Astrocyte (in vitro differentiated cells and primary cell): Measurements from ENCODE around the gene HMGCLL1. TPM values are rescaled to one million over a fixed set of nuclear protein-coding genes. Genes with fewer than 3 reads are reported as not detected.

Experiments used
- DNase-seq: peaks from one replicate; pipeline ENCODE4 v3.0.0-alpha.2; 2010; ENCODE audit warnings: low read depth
- FAIRE-seq: peaks from 2 replicates; lab custom pipeline; 2011; peaks lifted over from hg19 to GRCh38; lab: Jason Lieb, UNC
- H2AFZ ChIP-seq: 2 replicates; pipeline ENCODE4 v1.6.0; 2012; ENCODE audit warnings: low read depth, low read length, inconsistent platforms
- H3K27ac ChIP-seq: 2 replicates; pipeline ENCODE4 v1.5.1; 2011; ENCODE audit warnings: low read depth, low read length, inconsistent platforms
- H3K27me3 ChIP-seq: 2 replicates; pipeline ENCODE4 v1.6.0; 2011; ENCODE audit warnings: low read length, inconsistent platforms; ENCODE audit not compliant: insufficient read depth
- H3K36me3 ChIP-seq: 2 replicates; pipeline ENCODE4 v1.5.1; 2011; ENCODE audit warnings: low read length, inconsistent platforms; ENCODE audit not compliant: insufficient read depth
- H3K4me1 ChIP-seq: 2 replicates; pipeline ENCODE4 v1.5.1; 2011; ENCODE audit warnings: low read length, inconsistent platforms; ENCODE audit not compliant: insufficient read depth
- H3K4me2 ChIP-seq: 2 replicates; pipeline ENCODE4 v1.6.0; 2012; ENCODE audit warnings: low read length, inconsistent platforms
- H3K4me3 ChIP-seq: 2 replicates; pipeline ENCODE4 v1.5.1; 2011; ENCODE audit warnings: low read depth, mild to moderate bottlenecking, low read length, inconsistent platforms; ENCODE audit not compliant: insufficient read depth
- H3K79me2 ChIP-seq: 2 replicates; pipeline ENCODE4 v1.6.0; 2012; ENCODE audit warnings: mild to moderate bottlenecking, low read length, inconsistent platforms; ENCODE audit not compliant: insufficient read depth
- H3K9ac ChIP-seq: 2 replicates; pipeline ENCODE4 v1.6.0; 2012; ENCODE audit warnings: mild to moderate bottlenecking, low read length, inconsistent platforms
- H3K9me3 ChIP-seq: 2 replicates; pipeline ENCODE4 v1.5.1; 2012; ENCODE audit warnings: low read depth, mild to moderate bottlenecking, low read length, inconsistent platforms; ENCODE audit not compliant: insufficient read depth
- H4K20me1 ChIP-seq: 2 replicates; pipeline ENCODE4 v1.6.0; 2012; ENCODE audit warnings: low read length, inconsistent platforms; ENCODE audit not compliant: insufficient read depth
- H3K27ac Mint-ChIP-seq: one replicate; pipeline ENCODE4 v1.8.0; 2021; ENCODE audit warnings: mild to moderate bottlenecking, mixed read lengths; ENCODE audit not compliant: unreplicated experiment
- H3K27me3 Mint-ChIP-seq: one replicate; pipeline ENCODE4 v1.8.0; 2021; ENCODE audit warnings: low read depth, mixed read lengths; ENCODE audit not compliant: unreplicated experiment
- H3K36me3 Mint-ChIP-seq: one replicate; pipeline ENCODE4 v1.8.0; 2021; ENCODE audit warnings: low read depth, mixed read lengths; ENCODE audit not compliant: unreplicated experiment
- H3K4me1 Mint-ChIP-seq: one replicate; pipeline ENCODE4 v1.8.0; 2021; ENCODE audit warnings: low read depth, mixed read lengths; ENCODE audit not compliant: unreplicated experiment
- H3K4me3 Mint-ChIP-seq: one replicate; pipeline ENCODE4 v1.8.0; 2021; ENCODE audit warnings: mild to moderate bottlenecking, moderate library complexity, mixed read lengths; ENCODE audit not compliant: unreplicated experiment
- H3K9me3 Mint-ChIP-seq: one replicate; pipeline ENCODE4 v1.8.0; 2021; ENCODE audit warnings: mild to moderate bottlenecking, mixed read lengths; ENCODE audit not compliant: unreplicated experiment
- EZH2 ChIP-seq: IDR thresholded peaks from 2 replicates; pipeline ENCODE4 v1.6.1; 2012; ENCODE audit warnings: mild to moderate bottlenecking, low read length, inconsistent platforms; ENCODE audit not compliant: insufficient read depth
- total RNA-seq: library from RNA; stranded (reverse); gene quantifications from 2 replicates; pipeline ENCODE4 v1.2.1, GENCODE V29; 2021
- TF ChIP-seq, protein P1 (sequence below): IDR thresholded peaks from 2 replicates; pipeline ENCODE4 v1.5.1; 2011; ENCODE audit warnings: low read depth, mild to moderate bottlenecking, inconsistent platforms, low read length, moderate library complexity; ENCODE audit not compliant: insufficient read depth

The HMGCLL1 gene
- total RNA-seq, 1 donor from 2014 or later = 0.30 TPM

DNA sequence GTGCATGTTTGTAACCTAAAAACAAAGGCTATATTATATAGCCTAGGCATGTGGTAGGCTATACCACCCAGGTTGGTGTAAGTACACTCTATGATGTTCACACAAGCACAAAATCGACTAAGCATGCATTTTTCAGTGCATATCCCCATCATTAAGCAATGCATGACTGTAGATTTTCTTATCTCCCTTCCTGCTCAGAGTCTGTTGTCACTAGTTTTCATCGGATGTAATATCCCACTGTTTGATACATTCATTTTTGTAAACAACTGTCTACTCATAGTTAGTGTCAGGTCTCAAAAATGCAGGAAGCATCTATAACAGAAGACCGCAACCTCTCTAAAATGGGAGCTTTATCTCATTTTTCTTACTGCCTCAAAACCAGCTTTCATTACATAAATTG, 181.0 kb downstream of the HMGCLL1 start:
- no peak overlapping the region for H3K4me3 Mint-ChIP-seq
- H3K27me3 Mint-ChIP-seq = no peaks in the 10 kb centered on the region
- Histone ChIP-seq H2AFZ (no peak overlapping the region), H3K27ac (no peak overlapping the region), H3K4me2 (no peak overlapping the region), H3K27me3 (no peaks in the 10 kb centered on the region), H3K4me3 (no peak overlapping the region), H3K4me1 (no peaks in the 10 kb centered on the region), H3K79me2 (no peaks in the 10 kb centered on the region), H3K9ac (no peak overlapping the region), H3K9me3 (no peaks in the 10 kb centered on the region), H3K36me3 (no peaks in the 10 kb centered on the region), H4K20me1 (no peaks in the 10 kb centered on the region)
- no peaks in the 10 kb centered on the region for H3K4me1 Mint-ChIP-seq
- DNase-seq (no peak), FAIRE-seq (no peak)
- no peaks in the 10 kb centered on the region for H3K36me3 Mint-ChIP-seq
- TF ChIP-seq, protein P1, sequence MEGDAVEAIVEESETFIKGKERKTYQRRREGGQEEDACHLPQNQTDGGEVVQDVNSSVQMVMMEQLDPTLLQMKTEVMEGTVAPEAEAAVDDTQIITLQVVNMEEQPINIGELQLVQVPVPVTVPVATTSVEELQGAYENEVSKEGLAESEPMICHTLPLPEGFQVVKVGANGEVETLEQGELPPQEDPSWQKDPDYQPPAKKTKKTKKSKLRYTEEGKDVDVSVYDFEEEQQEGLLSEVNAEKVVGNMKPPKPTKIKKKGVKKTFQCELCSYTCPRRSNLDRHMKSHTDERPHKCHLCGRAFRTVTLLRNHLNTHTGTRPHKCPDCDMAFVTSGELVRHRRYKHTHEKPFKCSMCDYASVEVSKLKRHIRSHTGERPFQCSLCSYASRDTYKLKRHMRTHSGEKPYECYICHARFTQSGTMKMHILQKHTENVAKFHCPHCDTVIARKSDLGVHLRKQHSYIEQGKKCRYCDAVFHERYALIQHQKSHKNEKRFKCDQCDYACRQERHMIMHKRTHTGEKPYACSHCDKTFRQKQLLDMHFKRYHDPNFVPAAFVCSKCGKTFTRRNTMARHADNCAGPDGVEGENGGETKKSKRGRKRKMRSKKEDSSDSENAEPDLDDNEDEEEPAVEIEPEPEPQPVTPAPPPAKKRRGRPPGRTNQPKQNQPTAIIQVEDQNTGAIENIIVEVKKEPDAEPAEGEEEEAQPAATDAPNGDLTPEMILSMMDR = no peak
- H3K27ac Mint-ChIP-seq = no peak overlapping the region
- H3K9me3 Mint-ChIP-seq = no peaks in the 10 kb centered on the region

DNA sequence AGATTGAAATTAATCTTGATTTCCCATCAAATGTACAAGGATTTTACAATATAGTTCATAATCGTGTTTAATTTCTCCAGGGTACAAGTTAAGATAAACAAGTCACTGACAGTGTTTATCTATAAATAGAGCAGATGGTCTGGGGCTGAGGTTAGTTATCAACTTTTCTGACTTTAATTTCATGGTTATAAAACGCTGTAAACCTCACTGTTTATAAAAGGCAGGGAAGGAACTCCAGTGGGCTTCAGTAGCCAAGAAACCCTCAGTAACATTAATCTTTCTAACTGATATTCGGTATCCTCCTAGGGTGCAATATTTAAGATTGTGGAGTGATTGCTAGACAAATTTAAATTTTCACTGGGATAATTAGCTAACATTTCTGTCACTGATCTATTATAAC, 183.1 kb downstream of the HMGCLL1 start:
- Histone ChIP-seq H3K27ac (no peak overlapping the region), H2AFZ (no peak overlapping the region), H3K36me3 (no peaks in the 10 kb centered on the region), H3K4me3 (no peak overlapping the region), H4K20me1 (no peaks in the 10 kb centered on the region), H3K27me3 (no peaks in the 10 kb centered on the region), H3K4me1 (no peaks in the 10 kb centered on the region), H3K9me3 (no peaks in the 10 kb centered on the region), H3K9ac (no peak overlapping the region), H3K79me2 (no peaks in the 10 kb centered on the region), H3K4me2 (no peak overlapping the region)
- Mint-ChIP-seq H3K36me3 (no peaks in the 10 kb centered on the region), H3K27ac (no peak overlapping the region), H3K4me3 (no peak overlapping the region), H3K27me3 (no peaks in the 10 kb centered on the region), H3K9me3 (no peaks in the 10 kb centered on the region), H3K4me1 (no peaks in the 10 kb centered on the region)
- FAIRE-seq = no peak
- TF ChIP-seq, protein P1 = no peak
- TF ChIP-seq EZH2 = no peak
- no peak for DNase-seq

DNA sequence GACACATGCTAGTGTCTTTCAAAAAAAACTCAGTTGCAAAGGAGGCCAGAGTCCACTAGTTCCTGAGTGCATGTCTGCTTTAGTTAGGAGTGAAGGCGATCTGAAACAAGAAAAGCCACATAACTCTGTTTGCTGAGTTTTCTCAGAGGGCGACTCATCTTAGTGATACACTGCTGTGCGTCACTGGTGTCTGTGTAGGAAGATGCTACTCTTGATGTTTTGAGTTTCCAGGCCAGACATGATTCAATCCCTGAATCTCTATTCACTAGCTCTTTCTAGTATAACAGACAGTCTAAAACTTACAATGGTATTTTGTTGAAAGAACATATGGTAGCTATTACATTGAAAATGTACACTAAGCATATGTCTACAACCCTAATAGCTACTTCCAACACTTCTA, 190.8 kb downstream of the HMGCLL1 start:
- Histone ChIP-seq H3K9ac (no peak overlapping the region), H3K27ac (no peak overlapping the region), H4K20me1 (no peaks in the 10 kb centered on the region), H3K4me2 (no peak overlapping the region), H3K4me1 (no peaks in the 10 kb centered on the region), H3K4me3 (no peak overlapping the region), H3K27me3 (no peaks in the 10 kb centered on the region), H3K79me2 (no peaks in the 10 kb centered on the region), H3K9me3 (no peaks in the 10 kb centered on the region), H2AFZ (no peak overlapping the region), H3K36me3 (no peaks in the 10 kb centered on the region)
- Mint-ChIP-seq H3K4me3 (no peak overlapping the region), H3K4me1 (peaks cover 7% of the 10 kb centered on the region), H3K9me3 (no peaks in the 10 kb centered on the region), H3K36me3 (no peaks in the 10 kb centered on the region), H3K27ac (peak overlapping the region; percentile 75), H3K27me3 (no peaks in the 10 kb centered on the region)
- TF ChIP-seq, protein P1 = no peak
- no peak for DNase-seq
- no peak for FAIRE-seq
